IMR-90 (cell line): Measurements from ENCODE around the gene NKIRAS1. TPM values are rescaled to one million over a fixed set of nuclear protein-coding genes. Genes with fewer than 3 reads are reported as not detected.
"Not testable (repeated sequence)": the region's sequence is repeated elsewhere in the genome, so short reads cannot be mapped to it uniquely, and the experiment has no call there.

Source experiments
- ATAC-seq: fragments of 200-7000 bp; cut with Tn5 transposase; 2 replicates; pipeline ENCODE4 v1.9.1; 2020; ENCODE audit warnings: low read depth, mild to moderate bottlenecking, moderate library complexity
- BruUV-seq: library from RNA; stranded (reverse); fragments of 400-500 nt; replicated peaks from 2 replicates; lab custom pipeline; 2021; lab: Mats Ljungman, UMichigan
- CTCF ChIA-PET: fragments of 300-600 bp; formaldehyde crosslinking; extraction: SDS; loops from one replicate; lab custom pipeline; 2021; ENCODE audit warnings: antibody characterized with exemption; lab: Yijun Ruan, JAX
- POLR2A ChIA-PET: fragments of 300-600 bp; sonication (Branson Sonifier 250); formaldehyde crosslinking; loops from one replicate; lab custom pipeline; 2022; ENCODE audit warnings: antibody characterized with exemption; ENCODE audit not compliant: unreplicated experiment; lab: Charles Lee
- DNase-seq: peaks from one replicate; pipeline ENCODE4 v3.0.0; 2013
- H2AFZ ChIP-seq: replicated peaks from 2 replicates; pipeline ENCODE3; 2013; ENCODE audit warnings: low read length, mild to moderate bottlenecking; ENCODE audit not compliant: poor library complexity
- H2AK5ac ChIP-seq: 2 replicates; pipeline ENCODE4 v1.6.1; 2013; ENCODE audit warnings: low read depth, low read length, inconsistent platforms
- H2AK9ac ChIP-seq: replicated peaks from 2 replicates; pipeline ENCODE3; 2013; ENCODE audit warnings: mild to moderate bottlenecking, low read depth, low read length, moderate library complexity; ENCODE audit not compliant: poor library complexity
- H2BK120ac ChIP-seq: 2 replicates; pipeline ENCODE4 v1.6.1; 2013; ENCODE audit warnings: low read depth, low read length, inconsistent platforms
- H2BK15ac ChIP-seq: 3 replicates; pipeline ENCODE4 v1.6.1; 2013; ENCODE audit warnings: low read depth, low read length, inconsistent platforms
- H2BK20ac ChIP-seq: 2 replicates; pipeline ENCODE4 v1.6.1; 2013; ENCODE audit warnings: low read depth, mild to moderate bottlenecking, inconsistent platforms, low read length, moderate library complexity
- H2BK5ac ChIP-seq: 2 replicates; pipeline ENCODE4 v1.6.1; 2013; ENCODE audit warnings: mild to moderate bottlenecking, low read depth, low read length, inconsistent platforms; ENCODE audit not compliant: poor library complexity, severe bottlenecking
- H3K14ac ChIP-seq: replicated peaks from 2 replicates; pipeline ENCODE4 v1.6.1; 2013; ENCODE audit warnings: low read depth, low read length, inconsistent platforms
- H3K18ac ChIP-seq: 2 replicates; pipeline ENCODE4 v1.6.1; 2013; ENCODE audit warnings: low read depth, low read length, control low read depth
- H3K23ac ChIP-seq: 2 replicates; pipeline ENCODE4 v1.6.1; 2013; ENCODE audit warnings: low read depth, low read length, inconsistent platforms
- H3K27ac ChIP-seq: 2 replicates; pipeline ENCODE4 v1.5.1; 2013; ENCODE audit warnings: mild to moderate bottlenecking, control low read depth, low read length; ENCODE audit not compliant: insufficient read depth
- H3K27me3 ChIP-seq: 2 replicates; pipeline ENCODE4 v1.6.1; 2013; ENCODE audit warnings: low read length; ENCODE audit not compliant: control insufficient read depth, insufficient read depth
- H3K36me3 ChIP-seq: 2 replicates; pipeline ENCODE4 v1.6.1; 2013; ENCODE audit warnings: low read length, mixed read lengths; ENCODE audit not compliant: control insufficient read depth, insufficient read depth
- H3K4ac ChIP-seq: 2 replicates; pipeline ENCODE4 v1.6.1; 2013; ENCODE audit warnings: low read depth, low read length, inconsistent platforms
- H3K4me1 ChIP-seq: 2 replicates; pipeline ENCODE4 v1.6.1; 2013; ENCODE audit warnings: low read length, mixed read lengths; ENCODE audit not compliant: control insufficient read depth, insufficient read depth
- H3K4me2 ChIP-seq: 2 replicates; pipeline ENCODE4 v1.6.1; 2013; ENCODE audit warnings: low read depth, mild to moderate bottlenecking, control low read depth, low read length, moderate library complexity
- H3K4me3 ChIP-seq: 2 replicates; pipeline ENCODE4 v1.5.1; 2013; ENCODE audit warnings: low read depth, mild to moderate bottlenecking, control low read depth, low read length, moderate library complexity; ENCODE audit not compliant: insufficient read depth
- H3K56ac ChIP-seq: 2 replicates; pipeline ENCODE4 v1.6.1; 2013; ENCODE audit warnings: low read length, inconsistent platforms; ENCODE audit not compliant: insufficient read depth; ENCODE audit errors: extremely low read depth
- H3K79me1 ChIP-seq, 2 experiments: 2 replicates each; pipeline ENCODE4 v1.6.1; 2013; ENCODE audit warnings: low read length in 2 of 2, inconsistent platforms in 1 of 2, low read depth in 1 of 2
- H3K9ac ChIP-seq: 2 replicates; pipeline ENCODE4 v1.6.1; 2013; ENCODE audit warnings: low read depth, low read length, control low read depth
- H3K9me1 ChIP-seq: 2 replicates; pipeline ENCODE4 v1.6.1; 2013; ENCODE audit warnings: low read length, inconsistent platforms; ENCODE audit not compliant: insufficient read depth
- H3K9me3 ChIP-seq: 2 replicates; pipeline ENCODE4 v1.6.1; 2013; ENCODE audit warnings: low read length; ENCODE audit not compliant: control insufficient read depth, insufficient read depth
- H4K20me1 ChIP-seq: 2 replicates; pipeline ENCODE4 v1.6.1; 2013; ENCODE audit warnings: low read length, inconsistent platforms; ENCODE audit not compliant: insufficient read depth
- H4K5ac ChIP-seq: 2 replicates; pipeline ENCODE4 v1.6.1; 2013; ENCODE audit warnings: mild to moderate bottlenecking, low read depth, low read length, control low read depth
- H4K8ac ChIP-seq, 2 experiments: 2 replicates each; pipeline ENCODE4 v1.6.1; 2013; ENCODE audit warnings: low read depth in 2 of 2, low read length in 2 of 2, control low read depth in 1 of 2, inconsistent platforms in 1 of 2
- H4K91ac ChIP-seq: 2 replicates; pipeline ENCODE4 v1.6.1; 2013; ENCODE audit warnings: low read depth, low read length, inconsistent platforms; ENCODE audit not compliant: insufficient read depth
- WGBS, 2 experiments: methylation state at CpG; one replicate each; pipeline versions ENCODE4 v1.1.5 to v1.1.7; 2013; ENCODE audit warnings: missing lambda C conversion rate in 2 of 2; ENCODE audit not compliant: insufficient read length in 1 of 2; ENCODE audit errors: extremely low coverage in 2 of 2; 5-methylcytosine and 5-hydroxymethylcytosine counted together
- dilution Hi-C: fragments of 300-500 bp; cut with HindIII; formaldehyde crosslinking; loops from one replicate; pipeline ENCODE4 v1.14.3; 2018; ENCODE audit warnings: low sequenced_read_pairs; ENCODE audit not compliant: unreplicated experiment
- in situ Hi-C: fragments of 300-500 bp; cut with MboI; formaldehyde crosslinking; loops from 3 replicates; pipeline ENCODE4 v1.14.3; 2019; ENCODE audit warnings: low sequenced_read_pairs, inconsistent platforms, mixed read lengths
- intact Hi-C: fragments of 100-400 bp; cut with micrococcal nuclease; formaldehyde crosslinking; loops from 2 replicates; pipeline ENCODE4 v1.10.0; 2022
- polyA plus RNA-seq, 3 experiments: library from polyadenylated mRNA; depleted of rRNA; stranded (reverse); fragments of >200 nt; gene quantifications; 2 replicates each; pipeline ENCODE4 v1.2.3, GENCODE V29; 2012; ENCODE audit warnings: low replicate concordance in 1 of 3
- total RNA-seq: library from RNA; depleted of rRNA; stranded (reverse); fragments of >200 nt; gene quantifications from 2 replicates; pipeline ENCODE4 v1.2.3, GENCODE V29; 2012

NKIRAS1 gene
- total and polyA plus RNA-seq, 2 of the 4 experiments (the other 2 are of a cell fraction) = 6.1 to 6.8 TPM

DNA sequence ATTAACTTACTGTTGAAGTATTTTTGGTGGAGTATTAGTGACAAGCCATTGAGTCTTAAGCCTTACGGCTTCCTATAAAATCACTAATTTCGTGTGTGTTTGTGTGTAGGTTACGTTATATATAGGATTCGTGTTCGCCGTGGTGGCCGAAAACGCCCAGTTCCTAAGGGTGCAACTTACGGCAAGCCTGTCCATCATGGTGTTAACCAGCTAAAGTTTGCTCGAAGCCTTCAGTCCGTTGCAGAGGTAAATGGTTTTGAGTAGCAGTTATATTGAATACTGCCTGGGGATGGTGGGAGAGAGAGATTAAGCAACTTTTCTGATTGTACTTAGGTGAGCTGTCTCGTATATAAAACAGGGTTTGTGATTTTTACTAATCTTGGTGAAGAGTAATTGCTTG, 1.5 kb upstream of the NKIRAS1 start:
- ATAC-seq, H2BK5ac ChIP-seq, H3K18ac ChIP-seq, H2AFZ ChIP-seq, H2AK5ac ChIP-seq, H3K9me1 ChIP-seq, H2BK20ac ChIP-seq, H3K4ac ChIP-seq, H3K27me3 ChIP-seq, H4K91ac ChIP-seq, H4K5ac ChIP-seq, BruUV-seq, H3K4me1 ChIP-seq, H2BK120ac ChIP-seq, H2BK15ac ChIP-seq, H3K27ac ChIP-seq, H4K8ac ChIP-seq, H2AK9ac ChIP-seq, DNase-seq, in situ Hi-C loops, CTCF ChIA-PET, H3K9me3 ChIP-seq, dilution Hi-C loops: not testable (repeated sequence)
- WGBS, 2 experiments = no CpG with 5 or more reads among the region's 12 CpGs
- Histone ChIP-seq H3K4me3 (peak overlapping the region; percentile 57), H3K14ac (peak overlapping the region; percentile 90; the same call in 1 of the 2 replicates), H3K79me1 (peaks cover 22 to 54% of the 10 kb centered on the region in 2 experiments), H3K23ac (peak overlapping the region; percentile 3), H3K9ac (peak overlapping the region; percentile 82), H3K56ac (0 out of 2 replicates have a peak overlapping the region, but pooled peaks have one; percentile 73), H3K4me2 (peak overlapping the region; percentile 97), H4K20me1 (peaks cover 40% of the 10 kb centered on the region), H3K36me3 (peaks cover 14% of the 10 kb centered on the region)
- POLR2A ChIA-PET = interaction anchor here (1.0 kb wide), 1 partner anchor 9 kb away, joined by 3 read pairs; no protein-coding TSS in a partner anchor
- intact Hi-C loops = loop anchor here (10.0 kb wide), 1 partner anchor 766 kb away; no protein-coding TSS in a partner anchor

- Histone ChIP-seq H2BK5ac (peak overlapping the region; percentile 92), H2AFZ (peak overlapping the region; percentile 94), H2AK5ac (peak overlapping the region; percentile 89; the same call in 1 of the 2 replicates), H3K9ac (peak overlapping the region; percentile 82), H4K91ac (peak overlapping the region; percentile 87), H3K79me1 (peaks cover 22 to 54% of the 10 kb centered on the region in 2 experiments), H3K23ac (peak overlapping the region; percentile 97), H4K20me1 (peaks cover 40% of the 10 kb centered on the region), H3K18ac (peak overlapping the region; percentile 72), H3K27ac (peak overlapping the region; percentile 81), H4K8ac (peak overlapping the region; percentile 69 to 71; a peak in 2 of 4 replicates), H3K4me3 (peak overlapping the region; percentile 57), H3K4me2 (peak overlapping the region; percentile 97), H2AK9ac (peak overlapping the region; percentile 98), H3K56ac (peak overlapping the region; percentile 73), H3K4ac (peak overlapping the region; percentile 94), H2BK120ac (peak overlapping the region; percentile 58; the same call in 1 of the 2 replicates), H3K14ac (peak overlapping the region; percentile 90), H3K36me3 (peaks cover 14% of the 10 kb centered on the region)
- H2BK20ac ChIP-seq, H4K5ac ChIP-seq, DNase-seq, BruUV-seq, H3K9me1 ChIP-seq, in situ Hi-C loops, H3K27me3 ChIP-seq, CTCF ChIA-PET, ATAC-seq, dilution Hi-C loops, H2BK15ac ChIP-seq, H3K9me3 ChIP-seq, H3K4me1 ChIP-seq: not testable (repeated sequence)
- POLR2A ChIA-PET = interaction anchor here (0.6 to 1.2 kb wide), 4 partner anchors 10 to 1537 kb away, joined by 3 to 4 read pairs (median 4); no protein-coding TSS in a partner anchor
- 0% methylated on average over 3 of the region's 21 CpGs; no CpG with 5 or more reads in 1 of the 2 experiments for WGBS, 2 experiments
- intact Hi-C loops = loop anchor here (1.0 to 10.0 kb wide), 2 partner anchors 29 to 767 kb away; no protein-coding TSS in a partner anchor
Measured at GRCh38 chr3:23917679-23918303, 1.0 kb upstream of the NKIRAS1 start.
